Ureter (tissue), 1 donor: ENCODE measurements around the gene EEF1AKMT4. TPM values are rescaled to one million over a fixed set of nuclear protein-coding genes. Genes with fewer than 3 reads are reported as not detected.

Experiments
- DNase-seq: peaks from one replicate; pipeline ENCODE4 v3.0.0-alpha.2; 2020; ENCODE audit warnings: low spot score
- total RNA-seq: library from RNA; stranded (reverse); gene quantifications from one replicate; pipeline ENCODE4 v1.2.4, GENCODE V29; 2023
- donor health status: DM: yes; HTN: yes; CAD: no.

Gene EEF1AKMT4
- total RNA-seq, 1 donor from 2014 or later: 3.1 TPM

DNA sequence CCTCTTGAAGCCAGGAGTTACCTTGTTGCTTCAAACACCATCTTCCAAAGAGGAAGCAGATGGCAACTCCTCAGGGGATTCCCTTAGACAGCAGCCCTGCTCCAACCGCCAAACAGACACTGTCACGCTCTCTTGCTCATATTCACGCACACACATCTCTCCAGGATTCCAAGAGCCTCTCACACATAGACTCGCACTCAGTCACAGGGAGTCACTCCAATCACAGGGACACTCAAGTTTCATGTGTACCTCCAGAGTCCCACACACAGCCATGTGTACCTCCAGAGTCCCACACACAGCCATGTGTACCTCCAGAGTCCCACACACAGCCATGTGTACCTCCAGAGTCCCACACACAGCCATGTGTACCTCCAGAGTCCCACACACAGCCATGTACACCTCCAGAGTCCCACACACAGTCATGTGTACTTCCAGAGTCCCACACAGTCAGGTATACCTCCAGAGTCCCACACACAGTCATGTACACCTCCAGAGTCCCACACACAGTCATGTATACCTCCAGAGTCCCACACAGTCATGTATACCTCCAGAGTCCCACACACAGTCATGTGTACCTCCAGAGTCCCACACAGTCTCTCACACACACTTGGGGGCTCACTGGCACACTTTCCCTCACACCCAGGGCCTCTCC, 14.0 kb upstream of the EEF1AKMT4 start:
- no peak for DNase-seq

DNA sequence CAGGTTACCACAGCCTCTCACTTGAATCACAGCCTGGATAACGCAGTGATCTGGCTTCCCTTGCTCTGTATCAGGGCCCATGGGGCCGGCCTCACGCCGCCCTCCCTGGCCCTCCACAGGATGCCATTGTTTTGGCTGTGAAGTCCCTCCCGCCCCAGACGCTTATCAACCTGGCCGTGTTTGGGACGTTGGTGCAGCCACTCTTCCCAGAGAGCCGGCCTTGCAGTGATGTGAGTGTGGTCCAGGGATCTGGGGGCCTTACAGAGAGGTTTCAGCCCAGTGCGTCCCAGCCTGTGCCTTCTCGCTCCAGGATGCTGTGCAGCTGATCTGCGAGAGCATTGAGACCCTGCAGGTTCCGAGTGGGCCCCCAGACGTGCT, 13.4 kb upstream of the EEF1AKMT4 start:
- no peak for DNase-seq

- DNase-seq: no peak
Measured at GRCh38 chr3:184236636-184237035, 12.8 kb upstream of the EEF1AKMT4 start.

DNA sequence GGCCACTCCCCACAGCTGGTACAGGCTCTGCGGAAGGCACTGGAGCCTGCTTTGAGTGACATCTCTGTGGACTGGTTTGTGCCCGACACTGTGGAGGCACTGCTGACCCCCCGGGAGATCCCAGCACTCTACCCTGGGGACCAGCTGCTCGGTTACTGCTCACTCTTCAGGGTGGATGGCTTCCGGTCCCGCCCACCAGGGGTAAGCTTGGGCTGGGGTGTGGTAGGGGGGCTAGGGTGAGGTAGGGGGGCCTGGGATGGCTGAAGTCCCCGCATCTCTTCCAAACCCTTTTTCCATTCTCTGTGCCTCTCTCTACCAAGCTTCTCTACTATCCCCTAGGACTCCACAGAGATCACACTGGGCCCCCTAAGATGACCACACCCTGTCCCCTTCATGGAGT, 12.3 kb upstream of the EEF1AKMT4 start:
- no peak for DNase-seq

- DNase-seq: no peak
Measured at GRCh38 chr3:184237807-184238206, 11.7 kb upstream of the EEF1AKMT4 start.

DNA sequence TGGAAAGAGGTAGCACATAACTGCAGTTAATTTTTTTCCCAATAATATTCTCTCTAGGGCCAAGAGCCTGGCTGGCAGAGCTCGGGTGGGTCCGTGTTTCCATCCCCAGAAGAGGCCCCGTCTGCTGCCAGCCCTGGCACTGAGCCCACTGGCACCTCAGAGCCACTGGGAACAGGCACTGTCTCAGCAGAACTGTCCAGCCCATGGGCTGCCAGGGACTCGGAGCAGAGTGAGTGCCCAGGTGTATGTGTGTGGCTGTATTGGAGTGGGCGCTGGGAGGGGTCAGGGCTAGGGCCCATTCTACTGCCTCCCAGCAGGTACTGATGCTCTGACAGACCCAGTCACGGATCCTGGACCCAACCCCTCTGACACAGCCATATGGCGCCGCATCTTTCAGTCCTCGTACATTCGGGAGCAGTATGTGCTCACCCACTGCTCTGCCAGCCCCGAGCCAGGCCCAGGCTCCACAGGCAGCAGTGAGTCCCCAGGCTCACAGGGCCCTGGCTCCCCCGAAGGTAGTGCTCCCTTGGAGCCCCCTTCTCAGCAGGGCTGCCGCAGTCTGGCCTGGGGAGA, 11.1 kb upstream of the EEF1AKMT4 start:
- DNase-seq: no peak

- no peak for DNase-seq
Measured at GRCh38 chr3:184239221-184239620, 10.3 kb upstream of the EEF1AKMT4 start.

GRCh38 chr3:184239708-184240107, 9.8 kb upstream of the EEF1AKMT4 start:
- no peak for DNase-seq

GRCh38 chr3:184240384-184241140, 8.9 kb upstream of the EEF1AKMT4 start:
- no peak for DNase-seq

- no peak for DNase-seq
Measured at GRCh38 chr3:184241141-184241446, 8.4 kb upstream of the EEF1AKMT4 start.

GRCh38 chr3:184241447-184242296, 7.8 kb upstream of the EEF1AKMT4 start:
- no peak for DNase-seq

- DNase-seq: no peak
Measured at GRCh38 chr3:184242297-184242685, 7.2 kb upstream of the EEF1AKMT4 start.

DNA sequence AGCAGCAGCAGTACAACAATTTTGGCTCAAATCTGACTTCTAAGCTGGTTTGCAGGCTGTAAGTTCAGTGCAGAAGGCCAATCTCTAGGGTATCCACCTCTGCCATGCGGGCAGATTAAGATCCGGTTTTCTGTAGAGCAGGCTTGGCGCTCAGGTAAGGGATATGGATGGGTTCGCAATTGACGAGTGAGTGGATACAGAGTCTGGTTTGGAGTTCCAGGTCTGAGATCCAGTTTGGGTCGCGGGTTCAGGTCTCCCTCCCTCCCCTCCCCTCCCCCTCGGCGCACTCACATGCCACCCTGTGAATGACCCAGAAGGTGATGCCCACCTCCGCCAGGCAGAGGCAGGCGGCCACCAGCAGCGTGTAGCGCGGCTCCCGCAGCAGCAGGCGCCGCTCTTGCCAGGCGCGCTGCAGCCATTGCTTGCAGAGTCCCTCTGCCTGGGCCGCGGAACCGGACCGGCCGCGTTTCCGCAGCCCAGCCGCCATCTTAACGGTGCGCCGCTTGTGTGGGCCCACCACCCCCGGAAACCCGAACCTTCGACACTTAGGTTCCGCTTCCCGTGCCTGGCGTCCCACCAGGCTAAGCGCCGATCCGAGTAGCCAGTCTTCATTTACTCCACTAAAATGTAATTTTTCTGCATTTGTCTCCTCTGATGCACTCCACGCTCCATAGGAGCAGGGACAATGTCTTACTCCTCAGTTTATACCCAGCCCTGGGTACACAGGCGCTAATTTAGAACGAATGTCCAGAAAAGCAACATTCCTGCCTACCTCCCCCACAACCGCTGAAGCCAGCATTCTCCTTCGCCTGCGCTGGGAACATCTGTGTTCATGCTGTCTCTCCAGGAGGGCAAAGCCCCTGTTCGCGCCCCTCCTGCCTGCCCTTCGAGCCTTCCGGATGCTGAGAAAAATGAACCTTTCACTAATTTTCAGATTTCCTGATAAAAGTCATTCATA, 739 bp upstream of the EEF1AKMT4 start, which contains the start of gene ALG3:
ALG3 (minus strand) TSS at position 509 of the 958 bp plus-strand sequence; CDS start at position 487, 22 bp downstream.
- DNase-seq: peak; percentile 89

DNA sequence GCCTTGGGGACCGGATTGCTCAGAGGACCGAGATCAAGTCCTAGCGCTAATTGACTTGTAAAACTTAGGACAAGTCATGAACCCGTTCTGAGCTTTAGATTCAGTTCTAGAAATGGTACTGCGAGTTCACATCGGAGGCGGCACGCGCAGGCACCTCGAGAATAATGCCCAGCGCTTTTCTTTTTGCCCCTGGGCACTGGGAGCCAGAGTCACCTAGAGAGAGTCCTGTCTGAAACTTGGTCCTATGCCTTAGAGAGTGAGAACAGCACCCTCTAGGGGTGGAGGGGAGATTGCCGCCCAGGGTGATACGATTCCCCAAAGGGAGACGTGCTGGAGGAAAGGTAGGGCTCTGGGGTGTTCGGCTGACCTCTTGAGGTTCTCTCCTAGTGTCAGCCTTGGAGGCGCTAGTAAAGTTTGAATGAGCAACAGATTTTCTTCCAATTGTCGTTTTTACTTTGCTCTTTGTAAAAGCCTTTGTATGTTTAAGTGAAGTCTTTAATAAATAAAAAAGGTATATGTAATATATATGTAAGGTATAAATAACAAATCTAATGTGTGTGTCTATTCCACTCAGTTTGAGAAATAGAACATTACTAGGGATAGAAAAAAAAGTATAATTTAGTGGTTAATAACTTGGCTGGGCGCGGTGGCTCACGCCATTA, 826 bp downstream of the EEF1AKMT4 start:
- peak; percentile 90 for DNase-seq

- no peak for DNase-seq
Measured at GRCh38 chr3:184255291-184256039, 6.0 kb downstream of the EEF1AKMT4 start.

GRCh38 chr3:184257083-184257915, 7.8 kb downstream of the EEF1AKMT4 start:
- DNase-seq: no peak

- no peak for DNase-seq
Measured at GRCh38 chr3:184258926-184259325, 9.5 kb downstream of the EEF1AKMT4 start.

- DNase-seq: no peak
Measured at GRCh38 chr3:184259396-184259877, 10.0 kb downstream of the EEF1AKMT4 start.
